Body of pancreas (tissue), 4 donors: Measurements from ENCODE around the gene SEPHS1. TPM values are rescaled to one million over a fixed set of nuclear protein-coding genes. Genes with fewer than 3 reads are reported as not detected.

ENCODE experiments used
- ATAC-seq: fragments of 150-250 bp; one replicate; pipeline ENCODE4 v1.9.1; 2016
- DNase-seq, 4 donors: peaks; one replicate each; pipeline ENCODE4 v3.0.0-alpha.2; 2019
- H3K27ac ChIP-seq, 4 donors: fragments of 200-600 bp; sonication (generic); 1 replicate in 3 of 4; 2 replicates in 1 of 4; pipeline versions ENCODE4 v1.5.1 to v1.6.1; 2016 to 2019; ENCODE audit warnings: mild to moderate bottlenecking in 1 of 4, mixed read lengths in 1 of 4, moderate library complexity in 1 of 4
- H3K27me3 ChIP-seq, 2 donors: fragments of 200-600 bp; sonication (generic); one replicate each; pipeline ENCODE4 v1.6.0; 2016; ENCODE audit warnings: mild to moderate bottlenecking in 1 of 2
- H3K36me3 ChIP-seq, 2 donors: fragments of 200-600 bp; sonication (generic); replicated peaks in 1 of 2; 2 replicates each; pipeline ENCODE4 v1.5.1; 2016; ENCODE audit warnings: low read depth in 2 of 2; ENCODE audit not compliant: insufficient read depth in 1 of 2
- H3K4me1 ChIP-seq: fragments of 200-600 bp; sonication (generic); one replicate; pipeline ENCODE4 v1.6.0; 2016
- H3K4me3 ChIP-seq, 2 donors: fragments of 200-600 bp; sonication (generic); 1 replicate in 1 of 2; 2 replicates in 1 of 2; pipeline ENCODE4 v1.5.1; 2016 to 2019
- H3K9me3 ChIP-seq, 3 donors: fragments of 200-600 bp; sonication (generic); 1 replicate in 2 of 3; 2 replicates in 1 of 3; pipeline ENCODE4 v1.5.1; 2016
- POLR2A ChIP-seq, 3 donors: fragments of 450-650 bp; IDR thresholded peaks; one replicate each; pipeline ENCODE4 v1.6.1; 2016; ENCODE audit warnings: antibody characterized with exemption in 3 of 3, mild to moderate bottlenecking in 2 of 3
- WGBS, 2 donors: methylation state at CpG; one replicate each; pipeline ENCODE4 v1.1.5; 2017; 5-methylcytosine and 5-hydroxymethylcytosine counted together
- intact Hi-C: fragments of 100-400 bp; cut with DNase I; formaldehyde crosslinking; loops from one replicate; pipeline ENCODE4 v1.15.1; 2023
- total RNA-seq, 2 donors: library from RNA; depleted of rRNA; stranded (reverse); fragments of >200 nt; gene quantifications; one replicate each; pipeline ENCODE4 v1.1.0, GENCODE V29; 2016
- TF ChIP-seq, protein P1 (sequence below), 7 experiments: fragments of 450-650 bp in 4 of 7; fragments of 200-600 bp in 3 of 7; sonication (generic) in 3 of 7; IDR thresholded peaks; one replicate each; pipeline ENCODE4 v1.5.1; 2016 to 2019; ENCODE audit warnings: antibody characterized with exemption in 7 of 7

SEPHS1 gene
- total RNA-seq, 2 donors from 2014 or later = 17.6 to 21.8 TPM

DNA sequence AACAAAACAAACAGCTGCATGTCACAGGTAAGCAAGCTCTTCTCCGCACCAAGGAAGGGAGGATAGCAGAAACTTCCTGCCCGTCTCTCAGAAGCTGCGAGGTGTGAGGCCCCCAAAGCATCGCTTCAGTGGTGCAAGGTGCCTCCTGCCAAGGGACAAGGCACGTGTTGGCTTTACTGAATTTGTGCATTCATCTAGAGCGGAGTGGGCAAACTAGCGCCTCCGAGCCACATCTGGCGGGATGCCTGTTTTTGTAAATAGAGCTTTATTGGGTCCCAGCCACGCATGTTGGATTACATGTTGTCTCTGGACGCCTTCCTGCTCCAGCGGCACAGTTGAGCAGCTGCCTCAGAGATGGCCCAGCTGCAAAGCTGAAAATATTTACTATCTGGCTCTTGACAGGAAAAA, 75.9 kb downstream of the SEPHS1 start:
- no peak overlapping the region for H3K27ac ChIP-seq
- H3K36me3 ChIP-seq = no peaks in the 10 kb centered on the region
- H3K27me3 ChIP-seq = no peaks in the 10 kb centered on the region
- intact Hi-C loops = no loop called here
- DNase-seq (peak in 3 of 4 donors; percentile 12 to 25 (median 18)), ATAC-seq (no peak)
- no peak overlapping the region for H3K4me3 ChIP-seq
- 84 to 86% methylated on average over 9 to 12 of the region's 12 CpGs for WGBS, 2 donors
- H3K9me3 ChIP-seq = no peaks in the 10 kb centered on the region
- TF ChIP-seq, protein P1, sequence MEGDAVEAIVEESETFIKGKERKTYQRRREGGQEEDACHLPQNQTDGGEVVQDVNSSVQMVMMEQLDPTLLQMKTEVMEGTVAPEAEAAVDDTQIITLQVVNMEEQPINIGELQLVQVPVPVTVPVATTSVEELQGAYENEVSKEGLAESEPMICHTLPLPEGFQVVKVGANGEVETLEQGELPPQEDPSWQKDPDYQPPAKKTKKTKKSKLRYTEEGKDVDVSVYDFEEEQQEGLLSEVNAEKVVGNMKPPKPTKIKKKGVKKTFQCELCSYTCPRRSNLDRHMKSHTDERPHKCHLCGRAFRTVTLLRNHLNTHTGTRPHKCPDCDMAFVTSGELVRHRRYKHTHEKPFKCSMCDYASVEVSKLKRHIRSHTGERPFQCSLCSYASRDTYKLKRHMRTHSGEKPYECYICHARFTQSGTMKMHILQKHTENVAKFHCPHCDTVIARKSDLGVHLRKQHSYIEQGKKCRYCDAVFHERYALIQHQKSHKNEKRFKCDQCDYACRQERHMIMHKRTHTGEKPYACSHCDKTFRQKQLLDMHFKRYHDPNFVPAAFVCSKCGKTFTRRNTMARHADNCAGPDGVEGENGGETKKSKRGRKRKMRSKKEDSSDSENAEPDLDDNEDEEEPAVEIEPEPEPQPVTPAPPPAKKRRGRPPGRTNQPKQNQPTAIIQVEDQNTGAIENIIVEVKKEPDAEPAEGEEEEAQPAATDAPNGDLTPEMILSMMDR (IDR thresholded peaks at IDR 0.05) = no peak
- no peak for TF ChIP-seq POLR2A (IDR thresholded peaks at IDR 0.05)
- no peaks in the 10 kb centered on the region for H3K4me1 ChIP-seq

- H3K4me3 ChIP-seq = no peak overlapping the region
- peak; percentile 64 to 76 (median 71) for DNase-seq
- intact Hi-C loops = no loop called here
- no peak overlapping the region for H3K27ac ChIP-seq
- no peak for TF ChIP-seq POLR2A (IDR thresholded peaks at IDR 0.05)
- TF ChIP-seq, protein P1 (IDR thresholded peaks at IDR 0.05) = peak in 6 of 7 experiments; percentile 29 to 64 (median 54)
- H3K27me3 ChIP-seq = no peaks in the 10 kb centered on the region
- no peaks in the 10 kb centered on the region for H3K36me3 ChIP-seq
- 32 to 39% methylated on average over 11 to 14 of the region's 14 CpGs for WGBS, 2 donors
- no peaks in the 10 kb centered on the region for H3K9me3 ChIP-seq
- no peaks in the 10 kb centered on the region for H3K4me1 ChIP-seq
- peak; percentile 87 for ATAC-seq
Observed at GRCh38 chr10:13271552-13272163, 76.4 kb downstream of the SEPHS1 start.

DNA sequence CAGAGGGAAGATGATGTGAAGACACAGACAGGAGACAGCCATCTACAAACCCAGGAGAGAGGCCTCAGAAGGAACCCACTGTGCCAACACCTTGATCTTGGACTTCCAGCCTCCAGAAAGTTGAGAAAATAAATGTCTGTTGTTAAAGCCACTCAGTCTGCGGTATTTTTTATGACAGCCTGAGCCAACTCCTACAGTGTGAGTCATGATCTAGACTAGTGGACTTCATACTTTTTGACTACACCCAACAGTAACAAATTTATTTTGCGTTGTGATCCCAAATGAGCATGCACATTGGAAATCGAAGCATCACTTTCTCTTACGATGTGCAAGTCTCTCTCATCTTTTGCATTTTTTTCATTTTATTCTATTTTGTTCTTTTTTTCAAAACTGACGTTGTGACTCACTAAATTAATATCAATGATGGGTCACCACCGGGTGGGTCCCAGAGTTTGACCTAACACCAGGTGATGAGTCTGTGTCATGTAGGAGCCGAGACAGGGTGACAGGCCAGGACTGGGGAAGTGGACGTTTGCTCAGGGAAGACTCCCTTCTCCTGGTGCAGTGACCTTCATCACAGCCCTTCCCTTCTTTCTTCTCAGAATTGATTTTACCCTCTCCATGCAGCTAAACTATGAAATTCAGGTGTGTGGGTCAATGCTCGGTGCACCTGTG, 77.1 kb downstream of the SEPHS1 start:
- no peak overlapping the region for H3K27ac ChIP-seq
- ATAC-seq = no peak
- TF ChIP-seq, protein P1 (IDR thresholded peaks at IDR 0.05) = no peak
- no peaks in the 10 kb centered on the region for H3K9me3 ChIP-seq
- intact Hi-C loops = no loop called here
- WGBS, 2 donors = 76 to 82% methylated on average over 9 of the region's 9 CpGs
- no peak overlapping the region for H3K4me3 ChIP-seq
- H3K27me3 ChIP-seq = no peaks in the 10 kb centered on the region
- H3K36me3 ChIP-seq = no peaks in the 10 kb centered on the region
- no peaks in the 10 kb centered on the region for H3K4me1 ChIP-seq
- no peak for DNase-seq

- Histone ChIP-seq H3K4me3 (no peak overlapping the region), H3K27me3 (no peaks in the 10 kb centered on the region), H3K9me3 (no peaks in the 10 kb centered on the region), H3K4me1 (no peaks in the 10 kb centered on the region), H3K27ac (no peak overlapping the region), H3K36me3 (no peaks in the 10 kb centered on the region)
- TF ChIP-seq, protein P1 (IDR thresholded peaks at IDR 0.05) = no peak
- no peak for TF ChIP-seq POLR2A (IDR thresholded peaks at IDR 0.05)
- intact Hi-C loops = no loop called here
- no peak for DNase-seq
- ATAC-seq = no peak
- WGBS, 2 donors = 21 to 54% methylated on average over 3 of the region's 3 CpGs
Observed at GRCh38 chr10:13268841-13269240, 79.3 kb downstream of the SEPHS1 start.

DNA sequence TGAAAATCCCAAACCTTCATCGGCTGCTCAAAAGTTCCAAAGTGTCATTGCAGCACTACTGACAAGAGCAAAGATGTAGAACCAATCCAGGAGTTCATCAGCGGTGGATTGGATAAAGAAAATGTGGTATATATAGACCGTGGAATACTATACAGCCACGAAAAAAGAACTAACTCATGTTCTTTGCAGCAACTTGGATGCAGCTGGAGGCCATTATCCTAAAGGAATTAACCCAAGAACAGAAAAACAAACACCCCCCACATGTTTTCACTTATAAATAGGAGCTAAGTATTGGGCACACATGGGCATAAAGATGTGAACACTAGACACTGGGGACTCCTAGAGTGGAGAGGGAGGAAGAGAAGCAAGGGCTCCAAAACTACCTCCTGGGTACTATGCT, 79.8 kb downstream of the SEPHS1 start:
- TF ChIP-seq, protein P1 (IDR thresholded peaks at IDR 0.05) = no peak
- no peak for TF ChIP-seq POLR2A (IDR thresholded peaks at IDR 0.05)
- H3K27ac ChIP-seq = no peak overlapping the region
- no peaks in the 10 kb centered on the region for H3K27me3 ChIP-seq
- DNase-seq (no peak), ATAC-seq (no peak)
- no peaks in the 10 kb centered on the region for H3K36me3 ChIP-seq
- no peaks in the 10 kb centered on the region for H3K9me3 ChIP-seq
- H3K4me1 ChIP-seq = no peaks in the 10 kb centered on the region
- no peak overlapping the region for H3K4me3 ChIP-seq
- WGBS, 2 donors = 75 to 79% methylated on average over 4 of the region's 4 CpGs
- intact Hi-C loops = no loop called here
